ENCODE results near the gene LINC00305. TPM values are rescaled to one million over a fixed set of nuclear protein-coding genes. Genes with fewer than 3 reads are reported as not detected.

The LINC00305 gene
- total RNA-seq, result not detected in 2 replicates

DNA sequence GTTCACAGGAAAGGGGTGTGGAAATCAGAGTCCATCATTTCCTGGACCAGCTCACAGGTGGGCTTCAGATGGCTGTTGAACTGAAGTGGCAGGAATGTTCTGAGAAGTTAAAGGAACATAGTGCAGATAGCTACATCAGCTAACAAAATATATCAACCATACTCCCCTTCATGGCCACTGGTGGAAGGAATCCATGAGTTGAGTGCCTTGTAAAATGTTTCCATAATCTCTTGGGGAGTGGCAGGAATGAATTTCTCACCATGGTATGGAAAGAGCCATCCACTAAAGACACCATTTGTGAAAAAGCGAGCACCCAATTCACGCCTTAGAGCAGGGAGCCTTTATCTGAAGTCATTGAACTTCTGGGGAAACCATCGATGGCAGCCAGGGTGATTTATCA is at the start of gene LINC00305:
LINC00305 (minus strand) TSS at position 101 of the 400 bp plus-strand sequence.
- no peaks in the 10 kb centered on the region for H3K27me3 Mint-ChIP-seq
- H3K4me1 Mint-ChIP-seq, result no peaks in the 10 kb centered on the region
- H3K4me3 Mint-ChIP-seq, result no peak within 1 kb of the TSS
- no peaks in the 10 kb centered on the region for H3K9me3 Mint-ChIP-seq
- H3K27ac Mint-ChIP-seq, result no peak within 1 kb of the TSS
- no peaks in the 10 kb centered on the region for H3K36me3 Mint-ChIP-seq (ENCODE audit: low read depth)
- no peak for DNase-seq
- intact Hi-C loops (cut with micrococcal nuclease), result no loop called here

- Mint-ChIP-seq H3K27me3 (no peaks in the 10 kb centered on the region), H3K36me3 (ENCODE audit: low read depth) (no peaks in the 10 kb centered on the region), H3K4me1 (no peaks in the 10 kb centered on the region), H3K27ac (no peak overlapping the region), H3K9me3 (no peaks in the 10 kb centered on the region), H3K4me3 (no peak overlapping the region)
- DNase-seq, result no peak
- intact Hi-C loops (cut with micrococcal nuclease), result no loop called here
Observed at GRCh38 chr18:64191069-64191468, 42.2 kb upstream of the LINC00305 start.

DNA sequence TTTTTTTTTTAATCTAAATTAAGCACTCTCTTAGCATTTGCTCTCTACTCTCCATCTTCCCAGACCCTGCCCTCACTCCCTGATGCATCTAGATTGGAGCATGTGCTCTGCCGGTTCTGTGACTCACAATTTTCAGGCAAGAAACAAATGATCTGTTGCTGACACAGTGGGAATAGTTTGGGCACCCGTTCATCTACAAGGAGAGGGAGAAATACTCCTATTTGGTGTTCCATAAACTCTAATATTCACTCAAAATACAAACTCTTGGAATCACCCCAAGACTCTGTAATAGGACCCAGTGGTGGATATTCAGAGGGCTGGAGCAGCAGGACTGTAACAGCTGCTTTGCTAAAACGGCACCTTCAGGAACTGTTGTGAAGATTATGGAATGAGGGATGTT is 37.1 kb upstream of the LINC00305 start:
- Mint-ChIP-seq H3K4me1 (no peaks in the 10 kb centered on the region), H3K36me3 (ENCODE audit: low read depth) (no peaks in the 10 kb centered on the region), H3K27ac (no peak overlapping the region), H3K9me3 (no peaks in the 10 kb centered on the region), H3K4me3 (no peak overlapping the region), H3K27me3 (no peaks in the 10 kb centered on the region)
- DNase-seq, result no peak
- intact Hi-C loops (cut with micrococcal nuclease), result no loop called here

- Mint-ChIP-seq H3K4me3 (no peak overlapping the region), H3K36me3 (ENCODE audit: low read depth) (no peaks in the 10 kb centered on the region), H3K27me3 (no peaks in the 10 kb centered on the region), H3K9me3 (no peaks in the 10 kb centered on the region), H3K4me1 (no peaks in the 10 kb centered on the region), H3K27ac (no peak overlapping the region)
- intact Hi-C loops (cut with micrococcal nuclease), result no loop called here
- DNase-seq, result no peak
Observed at GRCh38 chr18:64183665-64184064, 34.8 kb upstream of the LINC00305 start.

GRCh38 chr18:64180617-64181016 is 31.7 kb upstream of the LINC00305 start:
- no peaks in the 10 kb centered on the region for H3K4me1 Mint-ChIP-seq
- intact Hi-C loops (cut with micrococcal nuclease), result no loop called here
- no peaks in the 10 kb centered on the region for H3K36me3 Mint-ChIP-seq (ENCODE audit: low read depth)
- no peak overlapping the region for H3K27ac Mint-ChIP-seq
- H3K27me3 Mint-ChIP-seq, result no peaks in the 10 kb centered on the region
- H3K9me3 Mint-ChIP-seq, result no peaks in the 10 kb centered on the region
- DNase-seq, result no peak
- H3K4me3 Mint-ChIP-seq, result no peak overlapping the region

GRCh38 chr18:64180171-64180570 is 31.3 kb upstream of the LINC00305 start:
- Mint-ChIP-seq H3K27me3 (no peaks in the 10 kb centered on the region), H3K36me3 (ENCODE audit: low read depth) (no peaks in the 10 kb centered on the region), H3K27ac (no peak overlapping the region), H3K9me3 (no peaks in the 10 kb centered on the region), H3K4me1 (no peaks in the 10 kb centered on the region), H3K4me3 (no peak overlapping the region)
- DNase-seq, result no peak
- intact Hi-C loops (cut with micrococcal nuclease), result no loop called here

- H3K4me3 Mint-ChIP-seq, result no peak overlapping the region
- intact Hi-C loops (cut with micrococcal nuclease), result no loop called here
- no peaks in the 10 kb centered on the region for H3K36me3 Mint-ChIP-seq (ENCODE audit: low read depth)
- H3K4me1 Mint-ChIP-seq, result no peaks in the 10 kb centered on the region
- no peaks in the 10 kb centered on the region for H3K9me3 Mint-ChIP-seq
- H3K27ac Mint-ChIP-seq, result no peak overlapping the region
- DNase-seq, result no peak
- H3K27me3 Mint-ChIP-seq, result no peaks in the 10 kb centered on the region
Observed at GRCh38 chr18:64179556-64180080, 30.7 kb upstream of the LINC00305 start.

GRCh38 chr18:64178860-64179259 is 30.0 kb upstream of the LINC00305 start:
- no peak for DNase-seq
- Mint-ChIP-seq H3K4me3 (no peak overlapping the region), H3K36me3 (ENCODE audit: low read depth) (no peaks in the 10 kb centered on the region), H3K27me3 (no peaks in the 10 kb centered on the region), H3K4me1 (no peaks in the 10 kb centered on the region), H3K9me3 (no peaks in the 10 kb centered on the region), H3K27ac (no peak overlapping the region)
- intact Hi-C loops (cut with micrococcal nuclease), result no loop called here

DNA sequence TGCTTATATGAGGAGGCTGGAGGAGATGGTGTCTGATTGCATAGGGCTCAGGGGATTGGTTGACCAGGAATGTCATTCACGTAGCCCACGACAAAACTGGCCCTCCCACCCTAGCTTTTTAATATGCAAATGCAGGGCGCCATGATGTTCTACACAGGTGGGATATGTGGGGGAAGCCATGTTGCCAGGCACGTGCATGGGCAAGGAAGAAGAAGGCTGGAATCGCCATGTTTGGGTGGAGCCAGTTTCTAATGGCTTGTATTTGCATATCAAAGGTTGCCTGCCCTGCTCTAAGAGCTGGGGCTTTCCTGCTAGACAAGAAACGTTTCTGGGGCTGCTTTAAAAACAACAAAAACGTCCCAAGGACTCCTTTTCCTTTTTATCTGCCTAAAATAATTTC is 26.5 kb upstream of the LINC00305 start:
- no peak for DNase-seq
- no peaks in the 10 kb centered on the region for H3K9me3 Mint-ChIP-seq
- no peaks in the 10 kb centered on the region for H3K27me3 Mint-ChIP-seq
- intact Hi-C loops (cut with micrococcal nuclease), result no loop called here
- no peak overlapping the region for H3K27ac Mint-ChIP-seq
- no peaks in the 10 kb centered on the region for H3K4me1 Mint-ChIP-seq
- no peaks in the 10 kb centered on the region for H3K36me3 Mint-ChIP-seq (ENCODE audit: low read depth)
- H3K4me3 Mint-ChIP-seq, result no peak overlapping the region

- no peak overlapping the region for H3K4me3 Mint-ChIP-seq
Observed at GRCh38 chr18:64171576-64171975, 22.7 kb upstream of the LINC00305 start.

DNA sequence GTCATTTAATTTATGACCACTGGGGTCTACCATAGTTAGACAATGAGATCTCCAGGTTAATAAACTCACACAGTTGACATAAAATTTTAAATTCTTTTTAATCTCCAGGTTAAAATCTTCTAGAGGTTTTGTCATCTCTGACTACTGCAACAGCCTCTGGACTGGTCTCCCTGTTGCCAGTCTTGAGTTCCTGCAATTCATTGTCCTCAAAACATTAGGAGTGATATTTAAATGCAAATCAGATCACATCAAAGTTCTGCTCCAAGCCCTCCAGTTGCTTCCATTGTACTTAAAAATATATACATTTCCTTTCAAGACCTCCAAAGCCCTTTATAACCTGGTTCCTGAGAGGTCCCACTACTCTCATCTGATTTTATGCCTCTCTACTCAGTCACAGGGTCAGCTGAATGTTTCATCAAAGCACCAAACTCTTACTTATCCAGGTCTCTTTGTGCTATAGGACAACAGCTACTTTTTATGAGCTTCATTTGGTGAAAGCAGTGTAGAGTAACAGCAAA is 18.6 kb upstream of the LINC00305 start:
- DNase-seq, result no peak
- Mint-ChIP-seq H3K9me3 (no peaks in the 10 kb centered on the region), H3K27me3 (no peaks in the 10 kb centered on the region), H3K27ac (no peak overlapping the region), H3K4me3 (no peak overlapping the region), H3K36me3 (ENCODE audit: low read depth) (no peaks in the 10 kb centered on the region), H3K4me1 (no peaks in the 10 kb centered on the region)
- intact Hi-C loops (cut with micrococcal nuclease), result no loop called here

More at GRCh38 chr18:64171576-64171975, 22.7 kb upstream of the LINC00305 start:
- Mint-ChIP-seq H3K9me3 (no peaks in the 10 kb centered on the region), H3K27me3 (no peaks in the 10 kb centered on the region), H3K4me1 (no peaks in the 10 kb centered on the region), H3K27ac (no peak overlapping the region), H3K36me3 (ENCODE audit: low read depth) (no peaks in the 10 kb centered on the region)
- no peak for DNase-seq
- intact Hi-C loops (cut with micrococcal nuclease), result no loop called here

DNA sequence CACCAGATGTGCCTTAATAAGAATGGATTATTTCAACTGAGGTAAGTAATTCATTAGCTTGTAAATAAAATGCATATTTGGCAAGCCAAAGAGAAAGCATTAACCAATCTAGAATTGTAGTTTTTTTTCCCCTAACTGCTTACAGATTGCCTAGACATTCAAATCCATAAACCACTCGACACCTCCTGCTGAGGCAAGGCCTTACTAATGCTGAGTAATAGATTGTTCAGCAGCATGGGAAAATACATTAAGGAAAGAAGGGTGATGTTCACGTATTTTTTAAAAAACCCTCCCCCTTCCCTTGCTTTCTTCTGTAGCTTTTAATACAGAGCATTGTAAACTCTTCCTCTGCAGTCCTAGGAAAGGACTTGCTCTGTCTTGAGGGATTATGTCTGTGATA is 17.0 kb upstream of the LINC00305 start:
- DNase-seq, result no peak
- no peaks in the 10 kb centered on the region for H3K36me3 Mint-ChIP-seq (ENCODE audit: low read depth)
- H3K4me1 Mint-ChIP-seq, result no peaks in the 10 kb centered on the region
- H3K9me3 Mint-ChIP-seq, result no peaks in the 10 kb centered on the region
- intact Hi-C loops (cut with micrococcal nuclease), result no loop called here
- H3K4me3 Mint-ChIP-seq, result no peak overlapping the region
- no peaks in the 10 kb centered on the region for H3K27me3 Mint-ChIP-seq
- no peak overlapping the region for H3K27ac Mint-ChIP-seq

GRCh38 chr18:64164883-64165282 is 16.0 kb upstream of the LINC00305 start:
- Mint-ChIP-seq H3K27me3 (no peaks in the 10 kb centered on the region), H3K36me3 (ENCODE audit: low read depth) (no peaks in the 10 kb centered on the region), H3K4me1 (no peaks in the 10 kb centered on the region), H3K9me3 (no peaks in the 10 kb centered on the region), H3K27ac (no peak overlapping the region), H3K4me3 (no peak overlapping the region)
- no peak for DNase-seq
- intact Hi-C loops (cut with micrococcal nuclease), result loop anchor here (5.0 kb wide), 1 partner anchor 497 kb away; no protein-coding TSS in a partner anchor

DNA sequence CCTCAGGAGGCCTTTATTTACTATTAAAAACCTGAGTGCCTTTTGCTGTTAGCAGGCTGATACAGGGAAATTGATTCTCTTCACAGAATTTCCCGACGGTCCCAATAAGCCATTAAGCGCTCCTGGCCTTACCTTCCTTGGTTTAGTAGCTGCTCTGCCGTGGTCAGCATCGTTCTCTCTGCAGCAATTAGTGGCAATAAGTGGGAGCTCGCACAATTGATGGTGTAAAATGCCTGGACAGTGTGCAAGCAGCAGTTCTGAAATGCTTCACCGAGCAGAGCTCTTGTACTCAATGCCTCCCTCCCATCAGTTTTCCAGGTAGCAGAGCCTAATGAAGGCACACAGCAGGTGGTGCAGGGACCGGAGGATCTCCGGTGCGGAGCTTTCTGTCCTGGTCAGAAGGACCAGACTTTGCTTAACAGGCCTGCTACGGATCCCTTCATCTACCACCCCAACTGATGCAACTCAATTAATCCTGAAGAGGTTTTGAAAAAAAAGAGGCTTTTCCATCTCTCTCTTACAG is 1.1 kb upstream of the LINC00305 start:
- Mint-ChIP-seq H3K9me3 (no peaks in the 10 kb centered on the region), H3K36me3 (ENCODE audit: low read depth) (no peaks in the 10 kb centered on the region)

GRCh38 chr18:64142904-64143303 is 6.0 kb downstream of the LINC00305 start:
- DNase-seq, result no peak

More for the DNA sequence above, 1.1 kb upstream of the LINC00305 start:
- intact Hi-C loops (cut with micrococcal nuclease), result no loop called here
- Mint-ChIP-seq H3K27ac (no peak overlapping the region), H3K4me1 (no peaks in the 10 kb centered on the region), H3K27me3 (no peaks in the 10 kb centered on the region), H3K4me3 (no peak overlapping the region)
- DNase-seq, result no peak

More at GRCh38 chr18:64142904-64143303, 6.0 kb downstream of the LINC00305 start:
- no peaks in the 10 kb centered on the region for H3K27me3 Mint-ChIP-seq
- no peak overlapping the region for H3K27ac Mint-ChIP-seq
- H3K4me3 Mint-ChIP-seq, result no peak overlapping the region
- H3K36me3 Mint-ChIP-seq (ENCODE audit: low read depth), result no peaks in the 10 kb centered on the region
- intact Hi-C loops (cut with micrococcal nuclease), result no loop called here
- no peaks in the 10 kb centered on the region for H3K9me3 Mint-ChIP-seq
- no peaks in the 10 kb centered on the region for H3K4me1 Mint-ChIP-seq
